DMS53 treated with DMSO at 0.1 percent for 48 hours (cell line): Measurements from ENCODE around the gene TRAFD1.
"Not testable (repeated sequence)": the region's sequence is repeated elsewhere in the genome, so short reads cannot be mapped to it uniquely, and the experiment has no call there.

Source experiments
- DNase-seq: peaks from one replicate; lab custom pipeline; 2025; ENCODE audit not compliant: unreplicated experiment; lab: John Stamatoyannopoulos, UW

The TRAFD1 gene

DNA sequence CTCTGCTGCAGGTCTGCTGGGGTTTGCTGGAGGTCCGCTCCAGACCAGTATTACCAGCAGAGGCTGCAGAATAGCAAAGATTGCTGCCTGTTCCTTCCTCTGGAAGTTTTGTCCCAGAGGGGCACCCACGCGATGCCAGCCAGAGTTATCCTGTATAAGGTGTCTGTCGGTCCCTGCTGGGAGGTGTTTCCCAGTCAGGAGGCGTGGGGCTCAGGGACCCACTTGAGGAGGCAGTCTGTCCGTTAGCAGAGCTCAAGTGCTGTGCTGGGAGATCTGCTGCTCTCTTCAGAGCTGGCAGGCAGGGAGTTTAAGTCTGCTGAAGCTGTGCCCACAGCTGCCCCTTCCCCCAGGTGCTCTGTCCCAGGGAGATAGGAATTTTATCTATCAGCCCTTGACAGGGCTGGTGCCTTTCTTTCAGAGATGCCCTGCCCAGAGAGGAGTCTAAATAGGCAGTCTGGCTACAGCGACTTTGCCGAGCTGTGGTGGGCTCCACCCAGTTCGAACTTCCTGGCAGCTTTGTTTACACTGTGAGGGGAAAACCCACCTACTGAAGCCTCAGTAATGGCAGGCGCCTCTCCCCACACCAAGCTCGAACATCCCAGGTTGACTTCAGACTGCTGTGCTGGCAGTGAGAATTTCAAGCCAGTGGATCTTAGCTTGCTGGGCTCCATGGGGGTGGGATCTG, 33.2 kb downstream of the TRAFD1 start:
- DNase-seq: not testable (repeated sequence)

DNA sequence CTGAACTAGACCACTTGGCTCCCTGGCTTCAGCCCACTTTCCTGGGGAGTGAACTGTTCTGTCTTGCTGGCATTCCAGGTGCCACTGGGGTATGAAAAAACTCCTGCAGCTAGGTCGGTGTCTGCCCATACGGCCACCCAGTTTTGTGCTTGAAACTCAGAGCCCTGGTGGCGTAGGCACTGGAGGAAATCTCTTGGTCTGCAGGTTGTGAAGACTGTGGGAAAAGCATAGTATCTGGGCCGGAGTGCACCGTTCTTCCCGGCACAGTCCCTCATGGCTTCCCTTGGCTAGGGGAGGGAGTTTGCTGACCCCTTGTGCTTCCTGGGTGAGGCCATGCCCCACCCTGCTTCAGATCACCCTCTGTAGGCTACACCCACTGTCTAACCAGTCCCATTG, 33.8 kb downstream of the TRAFD1 start:
- DNase-seq: no peak

DNA sequence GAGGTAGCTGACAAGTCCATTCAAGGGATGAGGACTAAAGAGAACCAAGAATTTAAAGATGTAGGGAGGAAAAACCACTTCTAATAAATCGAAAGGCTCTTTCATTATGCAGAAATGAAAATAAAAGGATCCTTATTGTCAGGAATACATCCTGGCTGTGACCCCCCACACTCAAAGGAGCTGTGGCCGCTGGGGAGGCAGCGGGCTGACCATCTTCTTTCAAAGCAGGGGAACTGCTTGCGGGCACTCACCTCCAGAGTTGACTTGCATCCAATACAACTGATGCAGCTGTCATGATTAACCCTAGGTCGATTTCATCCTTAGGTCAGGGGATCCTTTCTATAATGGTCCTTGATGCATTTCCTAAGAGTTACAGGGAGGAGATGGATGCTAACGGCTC, 35.3 kb downstream of the TRAFD1 start:
- DNase-seq: no peak

DNA sequence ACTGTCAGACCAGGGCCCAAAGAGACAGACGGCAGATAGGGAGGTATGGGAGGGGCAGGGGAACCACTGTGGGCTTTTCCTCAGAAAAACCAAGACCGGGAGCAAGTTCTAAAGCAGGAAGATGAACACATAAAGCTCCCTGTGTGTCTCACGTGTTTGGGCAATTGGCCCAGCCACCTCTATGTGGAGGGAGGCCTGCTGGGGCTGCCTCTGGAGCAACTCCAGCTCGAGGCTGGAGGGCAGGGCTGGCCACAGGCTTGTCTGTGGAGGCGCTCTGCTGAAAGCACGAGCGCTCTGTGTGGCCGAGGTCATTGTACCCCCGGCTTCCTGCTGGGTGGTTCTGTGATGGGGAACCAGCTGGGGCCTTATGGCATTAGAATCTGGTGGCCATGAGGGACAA, 36.4 kb downstream of the TRAFD1 start:
- DNase-seq: no peak

DNA sequence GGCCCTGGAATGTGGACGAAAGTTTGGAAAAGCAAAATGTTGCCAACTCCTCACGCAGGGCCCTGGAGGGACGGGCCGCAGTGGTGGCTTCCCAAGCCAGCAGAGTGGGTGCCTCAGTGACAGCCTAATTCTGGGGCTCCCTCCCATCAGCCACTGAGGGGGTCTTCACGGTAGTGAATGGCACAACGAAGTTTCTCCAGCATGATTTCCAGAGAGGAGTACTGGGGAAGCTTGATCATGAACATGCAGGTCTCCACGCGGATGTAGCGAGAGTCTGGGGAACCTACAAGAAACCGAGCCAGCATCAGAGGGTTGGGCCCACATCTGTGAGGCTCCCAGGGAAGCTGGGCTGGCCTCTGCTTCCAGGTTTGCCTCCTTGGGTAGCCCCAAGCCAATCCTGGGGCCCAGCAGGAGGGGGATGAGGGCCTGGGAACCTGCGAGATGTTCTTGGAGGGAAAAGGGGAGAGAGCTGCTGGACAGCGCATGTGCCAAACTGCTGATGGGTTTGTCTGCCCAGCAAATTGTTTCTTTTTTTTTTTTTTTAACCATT, 37.0 kb downstream of the TRAFD1 start:
- no peak for DNase-seq

DNA sequence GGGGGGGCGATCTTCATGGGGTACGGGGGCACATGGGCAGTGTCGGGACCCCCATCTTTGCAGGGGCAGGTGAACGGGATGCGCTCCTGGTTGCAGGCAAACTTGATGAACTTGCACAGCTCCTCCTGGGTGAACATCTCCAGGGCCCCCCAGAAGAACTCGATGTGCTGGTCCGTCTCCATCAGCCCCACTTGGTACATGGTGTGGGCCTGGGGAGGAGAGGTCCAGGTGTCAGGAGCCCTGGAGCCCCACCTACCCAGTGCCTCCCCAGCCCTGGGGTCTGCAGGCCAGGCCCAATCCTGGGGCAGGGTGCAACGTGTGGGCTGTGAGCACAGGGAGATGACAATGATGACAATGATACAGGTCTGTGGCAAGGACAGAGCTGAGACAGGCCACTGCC, 37.7 kb downstream of the TRAFD1 start:
- DNase-seq: no peak

DNA sequence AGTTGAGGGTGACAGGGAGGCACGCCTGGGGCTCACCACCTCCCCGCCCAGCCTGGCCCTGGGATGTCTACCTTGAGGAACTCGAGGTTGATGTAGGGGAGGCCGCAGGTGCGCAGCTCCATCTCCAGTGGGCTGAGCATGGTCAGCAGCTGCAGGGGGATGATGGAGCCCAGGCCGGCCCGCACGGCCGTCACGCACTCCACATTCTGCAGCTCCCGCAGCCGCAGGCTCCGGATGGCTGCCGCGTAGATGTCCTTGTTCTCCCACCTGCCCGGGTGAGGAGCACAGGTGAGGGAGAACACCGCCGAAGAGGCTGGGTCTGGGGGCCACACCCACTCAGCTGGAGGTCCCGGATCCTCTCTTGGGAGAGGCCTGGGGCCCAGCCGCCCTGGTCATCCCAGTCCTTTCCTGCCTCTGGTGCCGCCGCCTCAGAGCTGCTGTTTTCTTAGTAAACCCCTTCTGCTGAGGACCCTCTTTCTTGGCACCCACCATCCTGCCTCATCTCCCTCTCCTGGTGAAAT, 38.2 kb downstream of the TRAFD1 start:
- no peak for DNase-seq

DNA sequence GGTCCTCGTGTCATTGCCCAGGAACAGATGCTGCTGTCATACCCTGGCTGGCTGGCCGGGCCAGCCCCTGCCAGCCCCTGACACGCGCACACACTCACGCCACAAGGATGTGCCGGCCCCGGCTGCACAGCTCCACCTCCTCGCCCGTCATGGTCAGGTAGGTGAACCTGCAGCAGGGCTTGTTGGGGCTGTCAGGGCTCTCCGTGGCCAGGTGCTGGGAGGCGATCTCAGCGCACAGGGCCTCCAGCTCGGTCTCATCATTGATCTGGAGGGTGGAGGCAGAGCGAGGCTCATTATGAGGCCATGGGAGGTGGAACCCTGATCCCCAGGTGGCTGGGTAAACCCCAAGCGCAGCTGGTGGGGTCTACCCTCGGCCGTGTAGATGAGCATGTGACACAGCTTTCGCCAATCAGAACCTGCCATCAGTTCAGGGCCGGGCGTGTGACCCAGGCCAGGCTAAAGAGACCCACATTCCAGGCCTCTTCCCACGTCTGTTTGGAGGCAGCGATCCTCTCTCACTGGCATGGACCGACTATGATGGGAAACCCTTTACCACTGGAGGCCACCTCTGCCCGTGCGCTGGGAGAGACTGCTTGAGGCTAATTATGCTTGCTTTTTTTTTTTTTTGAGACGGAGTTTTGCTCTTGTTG, 38.8 kb downstream of the TRAFD1 start:
- DNase-seq: no peak

DNA sequence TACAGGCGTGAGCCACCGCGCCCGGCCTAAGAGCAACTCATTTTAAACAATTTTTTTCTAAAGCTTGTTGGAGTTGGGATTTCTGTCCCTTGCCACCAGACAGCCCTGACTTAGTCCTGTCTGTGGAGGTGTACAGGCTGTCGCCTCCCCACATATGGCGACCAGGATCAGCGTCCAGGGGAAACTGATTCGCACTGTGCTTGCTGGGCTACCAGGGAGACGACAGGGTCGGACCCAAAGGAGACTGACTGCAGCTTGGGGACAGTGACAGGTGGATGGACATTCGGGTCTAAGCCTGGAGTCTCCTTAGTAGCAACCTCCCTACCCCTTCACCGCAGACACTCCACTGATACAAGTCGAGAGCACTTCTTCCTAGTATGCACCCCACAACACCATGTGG, 40.3 kb downstream of the TRAFD1 start:
- DNase-seq: no peak

DNA sequence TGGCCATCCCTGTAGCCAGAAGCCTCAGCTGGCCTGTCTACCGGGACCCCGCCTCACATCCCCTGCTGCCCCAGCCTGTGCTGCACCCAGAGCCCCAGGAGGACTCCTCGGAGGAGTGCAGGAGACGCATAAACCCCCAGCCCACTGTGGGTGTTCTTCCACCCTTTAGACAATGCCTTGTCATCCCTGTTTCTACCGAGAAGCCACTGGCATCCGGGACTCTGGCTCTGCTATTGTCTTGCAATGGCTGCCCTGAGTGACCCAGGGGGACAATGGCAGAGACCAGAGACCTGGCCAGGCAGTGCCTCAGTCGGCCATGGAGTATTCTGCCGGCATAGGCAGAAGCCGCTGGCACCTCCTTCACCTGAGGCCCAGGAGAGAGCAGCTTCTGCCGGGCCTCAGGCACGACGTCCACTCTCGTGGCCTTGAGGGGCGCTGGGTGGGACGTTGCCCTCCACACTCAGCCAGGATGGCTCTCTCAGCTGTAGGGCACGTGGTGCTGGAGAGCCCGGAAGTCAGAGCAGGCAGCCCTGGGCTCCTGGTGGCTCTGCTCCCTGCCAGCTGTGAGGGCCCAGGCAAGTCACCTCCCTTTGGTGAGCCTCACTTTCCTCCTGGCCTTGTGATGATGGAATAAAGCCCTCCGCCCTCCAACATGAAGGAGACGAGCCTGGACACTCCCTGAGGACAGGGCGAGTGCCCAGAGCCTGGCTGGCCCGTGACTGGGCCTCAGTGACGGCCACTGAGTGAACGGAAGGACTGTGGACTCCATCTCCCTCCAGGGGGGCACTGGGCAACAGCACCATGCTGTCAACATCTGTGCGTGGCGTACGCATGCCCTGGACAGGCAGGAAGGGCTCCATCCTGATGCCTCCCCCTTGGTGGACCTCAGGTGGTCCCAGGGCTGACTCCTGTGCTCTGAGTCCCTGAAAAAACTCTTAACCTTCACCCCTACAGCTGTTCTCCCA, 41.0 kb downstream of the TRAFD1 start:
- no peak for DNase-seq

DNA sequence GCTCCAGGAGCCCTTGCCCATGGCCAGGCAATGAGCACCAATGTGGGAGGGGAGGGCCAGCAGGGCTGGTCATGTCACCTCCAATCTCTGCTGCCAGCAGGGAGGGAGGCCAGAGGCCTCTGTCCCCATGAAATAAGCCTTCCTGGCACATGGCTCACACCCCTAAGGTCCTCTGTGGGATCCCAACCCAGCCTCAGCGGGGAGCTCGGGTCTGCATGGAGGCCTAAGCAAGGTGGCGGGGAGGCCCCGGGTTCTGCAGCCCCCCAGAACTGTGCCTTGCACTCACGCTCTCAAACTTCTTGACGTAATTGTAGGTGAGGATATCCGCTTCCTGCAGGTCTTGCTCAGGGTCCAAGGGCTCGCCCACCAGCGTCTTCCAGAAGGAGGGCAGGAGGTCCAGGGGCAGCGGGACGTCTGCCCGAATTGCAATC, 41.7 kb downstream of the TRAFD1 start:
- DNase-seq: no peak

DNA sequence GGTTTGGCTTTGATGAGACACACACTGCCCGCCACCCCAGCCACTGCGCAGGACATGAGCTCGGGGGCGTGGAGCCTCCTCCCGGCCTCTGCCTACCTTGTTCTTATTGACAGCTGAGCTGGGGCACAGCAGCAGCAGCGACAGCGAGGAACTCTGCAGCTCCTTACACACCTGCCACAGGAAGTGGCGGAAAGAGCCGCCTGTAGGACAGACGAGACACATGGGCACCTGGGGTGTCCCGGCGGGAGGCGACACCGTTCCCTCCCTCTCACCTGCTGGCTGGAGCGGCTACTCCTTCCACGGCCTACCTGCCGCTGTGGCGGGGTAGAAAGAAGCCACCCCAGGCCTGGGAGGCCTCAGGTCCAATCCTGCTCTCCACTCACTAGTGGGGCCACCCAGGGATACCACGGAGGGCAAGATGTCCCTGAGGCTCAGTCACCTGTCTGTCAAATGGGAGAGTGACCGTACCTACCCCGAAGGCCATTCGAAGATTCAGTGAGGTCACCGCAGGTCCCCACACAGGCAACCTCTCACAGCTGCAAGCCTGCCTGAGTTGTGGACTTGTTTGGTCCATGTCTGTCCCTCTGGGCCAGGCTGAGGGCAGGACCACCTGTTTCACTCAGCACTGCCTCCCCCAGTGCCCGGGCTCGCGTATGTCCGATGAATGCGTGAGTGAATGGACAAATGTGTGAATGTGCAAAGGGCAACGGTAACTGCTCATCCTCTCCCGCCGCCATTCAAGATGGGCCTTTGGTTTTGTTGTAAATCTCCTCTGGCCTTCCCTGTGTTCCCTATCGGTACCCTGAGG, 42.6 kb downstream of the TRAFD1 start:
- DNase-seq: no peak

DNA sequence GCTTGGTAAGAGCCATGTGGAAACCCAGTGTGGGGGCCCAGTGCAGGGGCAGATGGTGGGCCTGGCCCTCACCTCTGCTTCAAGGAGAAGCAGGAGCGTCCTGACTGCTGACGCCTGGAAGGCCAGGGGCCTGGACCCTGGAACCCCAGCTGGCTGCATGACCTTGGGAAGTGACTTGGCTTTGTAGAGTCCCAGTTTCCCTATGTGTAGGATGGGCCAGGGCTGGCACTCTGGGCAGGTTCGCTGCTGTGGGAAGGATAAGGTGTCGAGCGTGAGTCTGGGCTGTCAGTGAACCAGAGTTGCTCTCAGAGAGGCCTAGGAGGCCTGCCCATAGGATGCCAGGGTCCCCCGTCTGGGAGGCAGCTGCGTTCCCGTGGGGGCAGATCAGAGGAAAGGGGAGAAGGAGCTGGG, 43.2 kb downstream of the TRAFD1 start:
- no peak for DNase-seq

DNA sequence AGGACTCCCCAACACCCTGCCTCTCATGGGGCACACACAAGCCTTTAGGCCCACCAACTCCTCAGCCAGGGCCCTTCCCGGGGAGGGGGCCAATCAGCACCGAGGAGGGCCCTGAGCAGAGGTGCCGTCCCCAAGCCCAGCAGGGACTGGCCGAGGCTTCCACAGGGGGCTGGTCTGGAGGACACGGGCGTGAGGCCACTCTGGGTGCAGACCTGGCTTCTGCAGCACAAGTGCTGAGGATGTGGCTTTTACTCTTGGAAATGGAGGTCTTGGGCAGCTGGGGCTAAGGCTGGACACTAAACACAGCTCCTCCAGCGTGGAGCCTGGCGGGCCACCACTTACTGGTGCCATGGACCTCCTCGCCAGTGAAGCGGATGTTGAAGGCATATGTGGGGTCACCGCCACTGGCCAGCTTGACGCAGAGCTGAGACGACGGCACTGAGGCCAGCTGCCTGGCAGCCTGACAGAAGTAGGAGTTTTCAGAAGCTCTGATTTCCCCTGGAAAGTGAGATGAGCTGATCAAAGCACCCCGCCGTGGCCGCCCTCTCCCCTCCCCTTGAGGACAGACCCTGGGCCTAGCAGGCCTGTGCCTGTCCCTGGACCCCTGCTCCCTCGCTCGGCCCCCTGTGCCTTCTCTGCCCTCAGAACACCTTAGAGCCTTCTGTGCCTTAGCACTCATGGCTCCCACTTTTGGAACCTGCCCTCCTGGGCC, 44.0 kb downstream of the TRAFD1 start:
- DNase-seq: no peak

DNA sequence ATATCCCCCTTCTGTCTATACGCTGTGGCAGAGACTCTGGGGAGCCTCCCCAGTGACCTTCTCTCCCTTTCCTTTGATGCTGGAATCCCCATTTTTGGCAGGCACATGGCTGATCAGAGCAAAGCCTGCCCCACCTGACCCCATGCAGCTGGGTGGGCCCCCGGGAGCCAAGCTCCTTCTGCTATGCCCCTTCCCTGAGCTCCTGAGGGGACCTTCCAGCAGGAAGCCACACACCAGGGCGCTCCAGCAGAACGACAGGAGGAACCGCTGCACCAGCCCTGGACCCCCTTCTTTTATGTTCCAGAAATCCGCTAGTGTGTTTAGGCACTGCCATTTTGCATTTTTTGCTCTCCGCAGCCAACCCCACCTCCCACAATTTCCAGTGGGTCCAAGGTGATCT, 44.6 kb downstream of the TRAFD1 start:
- no peak for DNase-seq

DNA sequence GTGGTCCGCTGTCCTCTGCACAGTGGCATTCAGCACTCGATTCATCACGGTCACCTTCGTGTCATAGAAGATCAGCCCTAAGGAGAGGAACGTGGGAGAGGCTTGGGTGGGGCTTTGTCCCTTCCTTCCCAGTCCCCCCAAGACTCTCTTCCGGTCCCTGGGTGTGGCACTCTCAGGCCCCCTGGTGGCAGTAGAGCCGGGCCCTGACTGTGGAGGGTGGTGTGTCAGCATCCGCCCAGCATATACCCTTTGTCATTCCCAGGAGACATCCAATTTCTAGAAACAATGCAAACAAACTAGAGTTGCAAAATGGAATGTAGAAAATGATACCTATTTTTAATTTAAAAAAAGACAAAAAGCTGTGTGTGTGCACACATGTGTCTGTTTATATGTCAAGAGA, 45.0 kb downstream of the TRAFD1 start:
- no peak for DNase-seq

DNA sequence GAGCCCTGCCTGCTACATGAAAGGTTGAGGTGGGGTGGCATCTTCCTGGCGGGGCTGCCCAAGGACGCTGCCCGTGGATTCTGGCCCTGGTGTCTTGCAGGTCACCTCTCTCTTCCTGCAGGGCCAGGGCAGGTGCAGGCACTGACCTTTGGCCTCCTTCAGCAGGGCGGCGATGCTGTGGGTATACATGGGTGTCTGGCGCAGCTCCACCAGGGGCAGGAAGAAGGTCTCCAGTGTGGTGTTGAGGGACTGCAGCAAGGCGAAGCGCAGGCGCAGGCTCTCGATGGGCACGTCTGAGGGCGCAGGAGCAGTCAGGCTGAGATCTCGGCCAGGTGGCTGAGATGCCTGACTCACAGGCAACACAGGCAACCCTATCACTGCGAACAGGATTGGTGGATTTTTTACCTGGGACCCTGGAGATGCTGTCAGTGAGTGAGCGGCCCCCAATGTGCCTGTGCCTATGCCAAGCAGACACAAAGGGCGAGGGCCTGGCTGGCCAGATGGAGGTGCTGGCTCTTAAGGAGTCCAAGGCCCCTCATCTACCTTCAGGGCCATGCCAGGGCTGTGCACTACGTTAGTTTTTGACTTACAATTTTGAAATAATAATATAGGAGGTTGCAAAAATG, 45.7 kb downstream of the TRAFD1 start:
- DNase-seq: no peak

DNA sequence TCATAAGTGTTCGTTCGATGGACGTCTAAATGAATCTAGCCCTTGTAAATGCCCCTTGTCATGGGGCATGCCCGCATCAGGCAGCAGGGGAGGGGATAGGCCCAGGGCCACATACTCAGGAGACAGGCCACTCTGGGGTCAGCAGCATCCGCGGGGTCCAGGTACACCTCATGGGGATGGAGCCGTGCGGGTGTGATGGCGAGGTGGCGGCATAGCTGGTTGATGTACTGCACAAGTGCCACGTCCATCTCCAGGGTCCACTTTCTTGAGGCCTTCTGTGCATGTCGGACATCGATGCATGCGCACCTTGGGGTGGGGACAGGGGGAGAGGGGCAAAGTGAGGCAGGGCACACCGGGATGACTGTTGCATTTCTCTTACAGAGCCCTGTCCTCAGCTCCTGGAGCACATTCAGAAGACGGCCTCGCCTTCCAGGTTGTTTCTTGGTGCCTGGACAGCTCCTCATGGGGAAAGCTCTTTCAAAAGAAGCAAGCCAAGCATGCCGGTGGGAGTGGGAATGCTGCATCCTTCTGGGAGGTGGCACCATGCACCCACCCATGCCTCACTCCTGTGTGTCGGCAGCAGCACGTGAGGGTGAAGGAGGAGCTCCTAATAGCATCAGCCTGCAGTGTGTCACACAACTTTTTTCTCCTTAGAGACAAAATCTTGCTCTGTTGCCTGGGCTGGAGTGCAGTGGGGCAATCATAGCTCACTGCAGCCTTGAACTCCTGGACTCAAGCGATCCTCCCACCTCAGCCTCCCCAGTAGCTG, 47.4 kb downstream of the TRAFD1 start:
- no peak for DNase-seq
